CD14-positive monocyte (primary cell): ENCODE results near the gene DMXL2. TPM values are rescaled to one million over a fixed set of nuclear protein-coding genes. Genes with fewer than 3 reads are reported as not detected.

Experiments used
- DNase-seq, 3 donors: peaks; one replicate each; pipeline ENCODE4 v3.0.0-alpha.2; 2011 to 2022
- H2AFZ ChIP-seq: 2 replicates; pipeline ENCODE4 v1.6.0; 2012; ENCODE audit warnings: mild to moderate bottlenecking, low read depth, low read length, inconsistent platforms; ENCODE audit not compliant: insufficient read depth, poor library complexity, severe bottlenecking
- H3K27ac ChIP-seq, 2 donors: 1 replicate in 1 of 2; 2 replicates in 1 of 2; pipeline ENCODE4 v1.5.1; 2012 to 2013; ENCODE audit warnings: low read length in 2 of 2, control low read depth in 1 of 2, inconsistent platforms in 1 of 2, low read depth in 1 of 2, mild to moderate bottlenecking in 1 of 2
- H3K27me3 ChIP-seq, 2 donors: one replicate each; pipeline versions ENCODE4 v1.6.0 to v1.6.1; 2011 to 2013; ENCODE audit warnings: low read length in 2 of 2; ENCODE audit not compliant: control insufficient read depth in 2 of 2, insufficient read depth in 2 of 2
- H3K36me3 ChIP-seq, 2 donors: replicated peaks in 1 of 2; 1 replicate in 1 of 2; 2 replicates in 1 of 2; pipeline versions ENCODE4 v1.5.1 to v1.6.1; 2012 to 2013; ENCODE audit warnings: low read length in 2 of 2, control low read depth in 1 of 2, inconsistent platforms in 1 of 2, mild to moderate bottlenecking in 1 of 2; ENCODE audit not compliant: insufficient read depth in 2 of 2, control insufficient read depth in 1 of 2
- H3K4me1 ChIP-seq, 2 donors: 1 replicate in 1 of 2; 2 replicates in 1 of 2; pipeline versions ENCODE4 v1.5.1 to v1.6.1; 2012 to 2013; ENCODE audit warnings: low read length in 2 of 2, control low read depth in 1 of 2, inconsistent platforms in 1 of 2, mild to moderate bottlenecking in 1 of 2, moderate library complexity in 1 of 2; ENCODE audit not compliant: insufficient read depth in 2 of 2, control insufficient read depth in 1 of 2
- H3K4me2 ChIP-seq: replicated peaks from 2 replicates; pipeline ENCODE3; 2012; ENCODE audit warnings: low read length, moderate library complexity, mild to moderate bottlenecking; ENCODE audit not compliant: poor library complexity, severe bottlenecking; ENCODE audit errors: extremely low read depth
- H3K4me3 ChIP-seq, 3 experiments: fragments of 200-600 bp in 1 of 3; sonication (generic) in 1 of 3; replicated peaks in 1 of 3; 1 replicate in 2 of 3; 2 replicates in 1 of 3; pipeline ENCODE4 v1.5.1; 2011 to 2013; ENCODE audit warnings: low read length in 3 of 3, mild to moderate bottlenecking in 3 of 3, control low read depth in 2 of 3, low read depth in 2 of 3, inconsistent platforms in 1 of 3, moderate library complexity in 1 of 3
- H3K79me2 ChIP-seq: 2 replicates; pipeline ENCODE4 v1.6.0; 2012; ENCODE audit warnings: mild to moderate bottlenecking, control low read depth, inconsistent platforms, low read length, moderate library complexity; ENCODE audit not compliant: insufficient read depth
- H3K9ac ChIP-seq: 2 replicates; pipeline ENCODE4 v1.6.0; 2017; ENCODE audit warnings: low read length, mild to moderate bottlenecking; ENCODE audit not compliant: insufficient read depth, poor library complexity, severe bottlenecking
- H3K9me3 ChIP-seq, 2 donors: replicated peaks in 1 of 2; 1 replicate in 1 of 2; 2 replicates in 1 of 2; pipeline versions ENCODE4 v1.5.1 to v1.6.1; 2012 to 2013; ENCODE audit warnings: low read length in 2 of 2, control low read depth in 1 of 2; ENCODE audit not compliant: control insufficient read depth in 1 of 2, insufficient read depth in 1 of 2
- H4K20me1 ChIP-seq: 2 replicates; pipeline ENCODE4 v1.6.0; 2012; ENCODE audit warnings: mild to moderate bottlenecking, low read length, control low read depth, moderate library complexity; ENCODE audit not compliant: insufficient read depth
- H3K27ac Mint-ChIP-seq, 7 donors: one replicate each; pipeline ENCODE4 v1.8.0; 2020; ENCODE audit warnings: mild to moderate bottlenecking in 7 of 7, mixed read lengths in 7 of 7, moderate library complexity in 6 of 7, inconsistent platforms in 2 of 7
- H3K27me3 Mint-ChIP-seq, 3 donors: one replicate each; pipeline ENCODE4 v1.8.0; 2021 to 2022; ENCODE audit warnings: low read depth in 3 of 3, mild to moderate bottlenecking in 3 of 3, mixed read lengths in 3 of 3, moderate library complexity in 3 of 3, inconsistent platforms in 1 of 3
- H3K36me3 Mint-ChIP-seq, 2 donors: one replicate each; pipeline ENCODE4 v1.8.0; 2020; ENCODE audit warnings: mixed read lengths in 2 of 2, inconsistent platforms in 1 of 2, mild to moderate bottlenecking in 1 of 2
- H3K4me1 Mint-ChIP-seq: one replicate; pipeline ENCODE4 v1.8.0; 2020; ENCODE audit warnings: mild to moderate bottlenecking, mixed read lengths
- H3K4me3 Mint-ChIP-seq, 2 donors: one replicate each; pipeline ENCODE4 v1.8.0; 2020; ENCODE audit warnings: mild to moderate bottlenecking in 2 of 2, mixed read lengths in 2 of 2, moderate library complexity in 1 of 2
- H3K9me3 Mint-ChIP-seq, 7 donors: one replicate each; pipeline ENCODE4 v1.8.0; 2020 to 2022; ENCODE audit warnings: mixed read lengths in 7 of 7, mild to moderate bottlenecking in 6 of 7, moderate library complexity in 6 of 7, inconsistent platforms in 2 of 7
- WGBS: methylation state at CpG from one replicate; pipeline ENCODE4 v1.1.5; 2013; ENCODE audit warnings: missing lambda C conversion rate; ENCODE audit not compliant: insufficient coverage; 5-methylcytosine and 5-hydroxymethylcytosine counted together
- intact Hi-C, 2 donors: fragments of 100-400 bp; cut with micrococcal nuclease; formaldehyde crosslinking; loops; one replicate each; pipeline versions ENCODE4 v1.15.0 to v1.15.1; 2023
- polyA plus RNA-seq, 3 donors: library from polyadenylated mRNA; depleted of rRNA in 1 of 3; unstranded in 2 of 3; stranded (reverse) in 1 of 3; fragments of 300-500 nt in 2 of 3; fragments of >200 nt in 1 of 3; fragmentation: Illumina TruSeq in 2 of 3; gene quantifications; 1 replicate in 2 of 3; 2 replicates in 1 of 3; pipeline ENCODE4 v1.2.3, GENCODE V29; 2012 to 2021
- TF ChIP-seq, protein P1 (sequence below): fragments of 200-600 bp; IDR thresholded peaks from one replicate; pipeline ENCODE4 v1.8.0; 2022; ENCODE audit warnings: antibody characterized with exemption, mild to moderate bottlenecking

The DMXL2 gene
- polyA plus RNA-seq, 3 donors: 29.1 to 449 (median 45.5) TPM

DNA sequence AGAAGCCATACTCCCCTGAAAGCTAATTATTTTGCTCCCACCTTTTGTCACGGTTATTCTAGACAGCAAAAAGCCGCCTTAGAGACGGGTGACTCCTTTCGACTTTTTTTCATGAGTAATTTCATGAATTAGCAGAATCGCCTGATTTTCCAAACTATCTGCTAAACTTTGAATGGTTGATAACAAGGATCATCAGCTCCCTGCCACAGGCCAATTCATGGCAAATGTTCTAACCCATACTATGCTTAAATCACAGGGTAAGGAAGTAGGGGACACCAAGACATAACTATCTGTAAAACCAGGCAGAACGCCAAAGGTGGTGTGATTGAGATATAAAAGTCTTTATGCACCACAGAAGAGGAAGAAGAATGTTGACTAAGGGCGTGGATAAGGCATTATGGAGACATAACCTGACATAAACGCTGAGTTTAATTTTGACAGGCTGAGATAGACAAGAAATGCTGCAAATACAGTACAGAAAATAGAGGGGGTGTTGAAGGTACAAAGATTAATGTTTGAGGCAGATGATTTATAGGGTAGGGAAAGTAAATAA, 891 bp upstream of the DMXL2 start:
- Histone ChIP-seq H3K4me1 (peaks cover 56 to 76% of the 10 kb centered on the region in 2 donors), H3K4me3 (peak overlapping the region; percentile 78 to 99 (median 95)), H2AFZ (no peak overlapping the region), H3K4me2 (peak overlapping the region; percentile 92), H3K79me2 (peaks cover 53% of the 10 kb centered on the region), H3K9ac (peak overlapping the region; percentile 99), H3K27ac (peak overlapping the region; percentile 98 to 100), H4K20me1 (peaks cover 9% of the 10 kb centered on the region), H3K27me3 (no peaks in the 10 kb centered on the region), H3K9me3 (no peaks in the 10 kb centered on the region), H3K36me3 (no peaks in the 10 kb centered on the region)
- intact Hi-C loops: loop anchor here (2.0 to 10.0 kb wide), 4 partner anchors 36 to 391 kb away; partner anchors contain the start of genes LYSMD2 (in 1 of the 2) and MAPK6 (in 1 of the 2)
- Mint-ChIP-seq H3K27me3 (no peaks in the 10 kb centered on the region), H3K27ac (peak overlapping the region; percentile 98 to 100 (median 99)), H3K36me3 (peaks cover 9 to 14% of the 10 kb centered on the region in 2 donors), H3K4me1 (peaks cover 59% of the 10 kb centered on the region), H3K9me3 (no peaks in the 10 kb centered on the region), H3K4me3 (peak overlapping the region; percentile 98 to 99)
- WGBS: 0% methylated on average over 3 of the region's 8 CpGs
- TF ChIP-seq, protein P1, sequence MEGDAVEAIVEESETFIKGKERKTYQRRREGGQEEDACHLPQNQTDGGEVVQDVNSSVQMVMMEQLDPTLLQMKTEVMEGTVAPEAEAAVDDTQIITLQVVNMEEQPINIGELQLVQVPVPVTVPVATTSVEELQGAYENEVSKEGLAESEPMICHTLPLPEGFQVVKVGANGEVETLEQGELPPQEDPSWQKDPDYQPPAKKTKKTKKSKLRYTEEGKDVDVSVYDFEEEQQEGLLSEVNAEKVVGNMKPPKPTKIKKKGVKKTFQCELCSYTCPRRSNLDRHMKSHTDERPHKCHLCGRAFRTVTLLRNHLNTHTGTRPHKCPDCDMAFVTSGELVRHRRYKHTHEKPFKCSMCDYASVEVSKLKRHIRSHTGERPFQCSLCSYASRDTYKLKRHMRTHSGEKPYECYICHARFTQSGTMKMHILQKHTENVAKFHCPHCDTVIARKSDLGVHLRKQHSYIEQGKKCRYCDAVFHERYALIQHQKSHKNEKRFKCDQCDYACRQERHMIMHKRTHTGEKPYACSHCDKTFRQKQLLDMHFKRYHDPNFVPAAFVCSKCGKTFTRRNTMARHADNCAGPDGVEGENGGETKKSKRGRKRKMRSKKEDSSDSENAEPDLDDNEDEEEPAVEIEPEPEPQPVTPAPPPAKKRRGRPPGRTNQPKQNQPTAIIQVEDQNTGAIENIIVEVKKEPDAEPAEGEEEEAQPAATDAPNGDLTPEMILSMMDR: no peak
- DNase-seq: peak; percentile 76 to 85 (median 80)

DNA sequence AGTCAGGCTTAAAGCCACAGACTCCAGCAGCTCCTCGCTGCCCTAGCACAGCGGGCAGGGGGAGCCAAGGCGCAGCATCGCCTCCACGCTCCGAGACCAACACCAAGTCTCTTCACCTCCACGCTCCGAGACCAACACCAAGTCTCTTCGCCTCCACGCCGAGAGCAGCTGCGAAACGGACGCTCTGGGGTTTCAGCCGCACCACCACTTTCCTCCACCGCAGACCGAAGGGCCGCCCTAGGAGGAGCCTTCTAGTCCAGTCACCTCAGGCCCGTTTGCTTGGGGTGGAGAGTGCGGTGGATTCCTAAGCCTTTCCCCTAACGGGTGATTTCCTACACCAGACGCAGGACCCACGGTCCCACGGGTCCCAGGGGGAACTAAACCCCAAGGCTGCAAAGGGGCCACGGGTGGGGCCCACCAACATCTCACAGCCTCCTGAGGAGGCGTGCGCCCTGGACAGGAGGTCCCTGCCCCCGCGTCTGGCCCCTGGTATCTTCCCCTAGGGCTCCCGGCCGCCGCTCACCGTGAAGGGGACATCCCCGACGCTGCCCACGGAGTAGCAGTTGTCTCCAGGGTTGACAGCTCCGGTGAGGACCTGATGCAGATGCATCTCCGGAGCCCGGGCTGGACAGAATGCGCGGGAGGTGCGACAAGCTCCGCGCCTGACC, 501 bp downstream of the DMXL2 start:
- H3K4me1 ChIP-seq: peaks cover 59 to 76% of the 10 kb centered on the region in 2 donors
- Mint-ChIP-seq H3K4me1 (peaks cover 60% of the 10 kb centered on the region), H3K36me3 (peaks cover 9 to 14% of the 10 kb centered on the region in 2 donors), H3K27me3 (no peaks in the 10 kb centered on the region), H3K27ac (peak overlapping the region; percentile 98 to 100 (median 99)), H3K9me3 (no peaks in the 10 kb centered on the region), H3K4me3 (peak overlapping the region; percentile 98 to 99)
- H3K9me3 ChIP-seq: no peaks in the 10 kb centered on the region
- peak overlapping the region; percentile 92 for H3K4me2 ChIP-seq
- peak; percentile 48 to 83 (median 76) for DNase-seq
- peak overlapping the region; percentile 99 for H3K9ac ChIP-seq
- H2AFZ ChIP-seq: peak overlapping the region; percentile 62
- peak overlapping the region; percentile 98 to 100 for H3K27ac ChIP-seq
- no peaks in the 10 kb centered on the region for H3K27me3 ChIP-seq
- no peaks in the 10 kb centered on the region for H3K36me3 ChIP-seq
- peak overlapping the region; percentile 78 to 99 (median 95) for H3K4me3 ChIP-seq
- WGBS: under 1% methylated on average over 32 of the region's 44 CpGs
- peaks cover 62% of the 10 kb centered on the region for H3K79me2 ChIP-seq
- H4K20me1 ChIP-seq: peaks cover 23% of the 10 kb centered on the region
- TF ChIP-seq, protein P1: no peak
- intact Hi-C loops: loop anchor here (2.0 to 10.0 kb wide), 4 partner anchors 35 to 393 kb away; partner anchors contain the start of genes LYSMD2 (in 1 of the 2) and MAPK6 (in 1 of the 2)
